ENCODE measurements around the gene GTF2A1.

GTF2A1 gene

DNA sequence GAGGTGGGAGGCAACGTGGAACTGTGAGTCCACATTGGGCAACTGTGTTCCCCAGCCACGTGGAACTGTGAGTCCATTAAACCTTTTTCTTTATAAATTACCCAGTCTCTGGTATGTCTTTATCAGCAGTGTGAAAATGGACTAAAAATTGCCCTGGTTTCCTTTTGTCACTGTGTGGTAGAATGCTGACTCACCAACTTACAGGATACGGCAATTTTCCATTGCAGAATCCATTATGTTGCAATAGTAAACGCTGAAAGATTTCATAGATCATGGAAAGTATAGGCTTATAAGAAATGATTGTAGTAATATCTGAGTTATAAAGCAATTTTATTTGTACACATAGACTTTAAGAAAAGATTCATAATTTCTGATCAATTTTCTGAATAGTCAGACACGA, 93.0 kb downstream of the GTF2A1 start:
- DNase-seq: no peak

DNA sequence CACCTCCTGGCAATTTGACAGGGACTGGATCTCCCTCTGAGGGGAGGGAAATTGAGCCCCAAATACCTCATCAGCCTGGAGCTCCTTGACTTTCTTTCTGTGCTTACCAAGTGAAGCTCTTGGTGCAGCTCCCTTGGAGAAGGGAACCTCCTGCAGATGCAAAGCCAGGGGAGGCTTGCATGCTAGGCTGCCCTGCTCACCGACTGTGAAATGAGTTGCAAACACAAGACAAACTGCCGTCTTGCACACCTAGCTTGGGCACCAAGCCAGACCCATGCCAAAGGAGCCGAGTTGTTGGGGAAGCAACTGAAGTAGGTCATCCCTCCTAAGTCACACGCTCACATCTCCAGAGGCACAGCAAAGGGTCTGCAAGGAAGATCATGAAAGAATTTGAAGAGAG, 95.2 kb downstream of the GTF2A1 start:
- no peak for DNase-seq

All from activated effector memory CD4-positive, alpha-beta T cell treated with Interleukin-2 at 50 U/mL for 16 hours (primary cell).